Spleen (tissue), 11 donors: ENCODE data around the gene ZNF746. TPM values are rescaled to one million over a fixed set of nuclear protein-coding genes. Genes with fewer than 3 reads are reported as not detected.

Experiments
- DNase-seq: peaks from one replicate; pipeline ENCODE4 v3.0.0-alpha.2; 2020
- H3K27ac ChIP-seq, 8 donors: fragments of 200-600 bp; sonication (generic) in 7 of 8; 1 replicate in 4 of 8; 2 replicates in 4 of 8; pipeline versions ENCODE4 v1.5.0 to v1.8.0; 2016 to 2021; ENCODE audit warnings: inconsistent platforms in 4 of 8, mild to moderate bottlenecking in 4 of 8, moderate library complexity in 1 of 8
- H3K27me3 ChIP-seq, 7 donors: fragments of 200-600 bp; sonication (generic) in 6 of 7; replicated peaks in 1 of 7; 1 replicate in 4 of 7; 2 replicates in 3 of 7; pipeline versions ENCODE4 v1.5.0 to v1.8.0; 2016 to 2021; ENCODE audit warnings: inconsistent platforms in 3 of 7, mild to moderate bottlenecking in 1 of 7
- H3K36me3 ChIP-seq, 6 donors: fragments of 200-600 bp; sonication (generic) in 5 of 6; 1 replicate in 4 of 6; 2 replicates in 2 of 6; pipeline versions ENCODE4 v1.5.0 to v1.8.0; 2016 to 2021; ENCODE audit warnings: inconsistent platforms in 2 of 6
- H3K4me1 ChIP-seq, 6 donors: fragments of 200-600 bp; sonication (generic) in 5 of 6; 1 replicate in 3 of 6; 2 replicates in 3 of 6; pipeline versions ENCODE4 v1.5.0 to v1.8.0; 2016 to 2021; ENCODE audit warnings: inconsistent platforms in 3 of 6
- H3K4me3 ChIP-seq, 8 donors: fragments of 200-600 bp; sonication (generic) in 7 of 8; 1 replicate in 4 of 8; 2 replicates in 4 of 8; pipeline versions ENCODE4 v1.5.0 to v1.8.0; 2016 to 2021; ENCODE audit warnings: inconsistent platforms in 4 of 8, mild to moderate bottlenecking in 4 of 8, moderate library complexity in 2 of 8
- H3K9me3 ChIP-seq, 8 donors: fragments of 200-600 bp; sonication (generic) in 7 of 8; 1 replicate in 4 of 8; 2 replicates in 4 of 8; pipeline versions ENCODE4 v1.5.0 to v1.8.0; 2016 to 2021; ENCODE audit warnings: inconsistent platforms in 4 of 8
- POLR2A ChIP-seq, 3 donors: fragments of 450-650 bp; IDR thresholded peaks; one replicate each; pipeline ENCODE4 v1.5.1; 2017; ENCODE audit warnings: antibody characterized with exemption in 3 of 3, mild to moderate bottlenecking in 1 of 3
- POLR2AphosphoS5 ChIP-seq, 3 donors: sonication (generic); formaldehyde crosslinking; IDR thresholded peaks; one replicate each; pipeline ENCODE4 v1.5.1; 2017; ENCODE audit warnings: antibody characterized with exemption in 3 of 3
- WGBS, 5 donors: extraction: QIAGEN DNeasy Blood & Tissue Kit in 3 of 5; methylation state at CpG; one replicate each; pipeline versions ENCODE4 v1.1.5 to v1.1.7; 2013 to 2018; 5-methylcytosine and 5-hydroxymethylcytosine counted together
- intact Hi-C: fragments of 100-400 bp; cut with DNase I; formaldehyde crosslinking; loops from one replicate; pipeline ENCODE4 v1.15.0; 2023; ENCODE audit warnings: low total_unique reads
- polyA plus RNA-seq, 3 donors: library from polyadenylated mRNA; stranded (reverse); fragments of 200-250 nt; gene quantifications; one replicate each; pipeline ENCODE4 v1.2.1, GENCODE V29; 2013
- total RNA-seq, 7 donors: library from RNA; depleted of rRNA in 3 of 7; stranded (reverse); fragments of >200 nt in 3 of 7; fragmentation: NEBNext Ultra II Directional in 4 of 7; extraction: Animal tissue kit (Norgen Biotek cat#: 25700) in 4 of 7; gene quantifications; one replicate each; pipeline versions ENCODE4 v1.1.0 to v1.2.1, GENCODE V29; 2016 to 2021
- TF ChIP-seq, protein P1 (sequence below), 11 experiments: fragments of 200-600 bp in 7 of 11; fragments of 450-650 bp in 4 of 11; sonication (generic) in 4 of 11; IDR thresholded peaks in 8 of 11; conservative IDR thresholded peaks in 3 of 11; 1 replicate in 7 of 11; 2 replicates in 4 of 11; pipeline versions ENCODE4 v1.4.0 to v1.8.0; 2016 to 2021; ENCODE audit warnings: antibody characterized with exemption in 11 of 11, inconsistent platforms in 4 of 11, mild to moderate bottlenecking in 1 of 11
- donor health status: healthy with polysubstance abuse.
- donor health status: DM: no; HTN: no; CAD: no; lungs with moderate emphysema.
- donor health status: DM: no; HTN: no; CAD: no.
- donor health status: Bipolar disorder and iron deficiency.
- donor health status: healthy.
- donor health status: DM: no; HTN: no; CAD: no.
- donor health status: DM: yes; HTN: yes; CAD: no.

The ZNF746 gene
- total and polyA plus RNA-seq, 10 donors: 6.1 to 46.5 (median 30.7) TPM

DNA sequence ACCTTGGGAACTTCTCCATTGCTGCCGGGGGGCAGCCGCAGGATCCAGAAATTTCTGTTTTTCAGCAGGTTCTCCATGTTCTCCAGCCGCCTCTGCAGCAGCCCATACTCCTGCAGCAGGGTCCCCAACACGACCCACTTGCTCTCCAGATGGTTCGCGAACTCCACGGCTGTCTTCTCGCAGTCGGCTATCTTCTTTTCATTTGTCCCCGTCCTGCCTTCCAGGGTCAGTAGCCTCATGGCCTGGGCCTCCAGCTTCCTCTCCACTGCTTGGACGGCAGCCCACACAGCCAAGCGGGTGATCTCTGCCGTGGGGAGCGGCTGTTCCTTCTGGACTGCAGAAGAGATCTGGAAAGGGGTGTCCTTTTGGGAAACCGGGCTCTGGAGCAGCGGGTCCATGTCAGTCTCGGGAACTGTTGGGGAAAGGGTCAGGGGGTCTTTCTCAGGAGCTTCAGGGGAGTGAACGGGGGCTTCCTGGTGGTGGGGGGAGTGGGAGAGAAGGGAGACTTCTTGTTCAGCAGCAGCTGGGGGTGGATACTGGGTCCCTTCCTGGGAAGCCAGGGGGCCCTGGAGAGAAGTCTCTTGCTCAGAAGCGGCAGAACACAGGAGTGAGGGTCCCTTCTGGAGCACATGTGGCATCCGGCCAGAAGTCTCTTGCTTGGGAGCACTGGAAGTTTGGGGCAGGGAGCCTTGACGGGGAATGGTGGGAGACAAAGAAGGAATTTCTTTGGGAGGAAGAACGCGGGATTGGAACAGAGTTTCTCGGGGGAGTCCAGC lies 42.2 kb downstream of the ZNF746 start:
- H3K4me3 ChIP-seq: no peak overlapping the region
- peaks cover 9 to 37% (median 20%) of the 10 kb centered on the region in 6 donors for H3K4me1 ChIP-seq
- H3K36me3 ChIP-seq: peaks cover 0 to 68% (median 44%) of the 10 kb centered on the region in 6 donors
- TF ChIP-seq POLR2AphosphoS5 (IDR thresholded peaks at IDR 0.05) (no peak), POLR2A (IDR thresholded peaks at IDR 0.05) (no peak)
- TF ChIP-seq, protein P1, sequence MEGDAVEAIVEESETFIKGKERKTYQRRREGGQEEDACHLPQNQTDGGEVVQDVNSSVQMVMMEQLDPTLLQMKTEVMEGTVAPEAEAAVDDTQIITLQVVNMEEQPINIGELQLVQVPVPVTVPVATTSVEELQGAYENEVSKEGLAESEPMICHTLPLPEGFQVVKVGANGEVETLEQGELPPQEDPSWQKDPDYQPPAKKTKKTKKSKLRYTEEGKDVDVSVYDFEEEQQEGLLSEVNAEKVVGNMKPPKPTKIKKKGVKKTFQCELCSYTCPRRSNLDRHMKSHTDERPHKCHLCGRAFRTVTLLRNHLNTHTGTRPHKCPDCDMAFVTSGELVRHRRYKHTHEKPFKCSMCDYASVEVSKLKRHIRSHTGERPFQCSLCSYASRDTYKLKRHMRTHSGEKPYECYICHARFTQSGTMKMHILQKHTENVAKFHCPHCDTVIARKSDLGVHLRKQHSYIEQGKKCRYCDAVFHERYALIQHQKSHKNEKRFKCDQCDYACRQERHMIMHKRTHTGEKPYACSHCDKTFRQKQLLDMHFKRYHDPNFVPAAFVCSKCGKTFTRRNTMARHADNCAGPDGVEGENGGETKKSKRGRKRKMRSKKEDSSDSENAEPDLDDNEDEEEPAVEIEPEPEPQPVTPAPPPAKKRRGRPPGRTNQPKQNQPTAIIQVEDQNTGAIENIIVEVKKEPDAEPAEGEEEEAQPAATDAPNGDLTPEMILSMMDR (IDR thresholded peaks at IDR 0.05 in 8 of 11, conservative IDR thresholded peaks at IDR 0.05 in 3 of 11): no peak
- WGBS, 5 donors: 89 to 96% (median 92%) methylated on average over 24 of the region's 24 CpGs
- no peaks in the 10 kb centered on the region for H3K9me3 ChIP-seq
- intact Hi-C loops: no loop called here
- no peak overlapping the region for H3K27ac ChIP-seq
- DNase-seq: no peak
- peaks cover 0 to 8% (median 0%) of the 10 kb centered on the region in 7 donors for H3K27me3 ChIP-seq

DNA sequence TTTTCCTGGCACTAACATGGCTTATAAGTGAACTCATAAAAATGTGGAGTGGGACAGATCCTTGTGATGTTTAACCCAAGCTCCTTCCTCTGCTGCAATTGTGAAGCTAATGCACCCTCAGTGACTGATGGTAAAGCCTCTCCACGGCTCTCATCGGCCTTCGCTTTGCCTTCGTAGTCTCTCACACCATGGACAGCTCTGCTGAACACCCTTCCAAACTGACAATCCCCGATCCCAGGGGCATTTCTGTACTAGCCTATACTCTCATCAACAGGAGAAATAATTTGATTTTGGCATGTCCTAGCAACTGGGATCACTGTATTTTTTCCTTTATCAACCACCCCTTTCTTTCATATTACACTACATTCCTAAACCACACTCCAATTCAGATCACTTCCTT lies 42.9 kb downstream of the ZNF746 start:
- Histone ChIP-seq H3K27me3 (peaks cover 0 to 7% (median 0%) of the 10 kb centered on the region in 7 donors), H3K4me3 (no peak overlapping the region), H3K9me3 (no peaks in the 10 kb centered on the region), H3K27ac (no peak overlapping the region), H3K4me1 (peaks cover 9 to 37% (median 19%) of the 10 kb centered on the region in 6 donors), H3K36me3 (peaks cover 0 to 74% (median 51%) of the 10 kb centered on the region in 6 donors)
- intact Hi-C loops: no loop called here
- WGBS, 5 donors: 91 to 97% (median 93%) methylated on average over 5 of the region's 5 CpGs
- no peak for TF ChIP-seq POLR2A (IDR thresholded peaks at IDR 0.05)
- TF ChIP-seq, protein P1 (IDR thresholded peaks at IDR 0.05 in 8 of 11, conservative IDR thresholded peaks at IDR 0.05 in 3 of 11): no peak
- peak; percentile 11 for DNase-seq

DNA sequence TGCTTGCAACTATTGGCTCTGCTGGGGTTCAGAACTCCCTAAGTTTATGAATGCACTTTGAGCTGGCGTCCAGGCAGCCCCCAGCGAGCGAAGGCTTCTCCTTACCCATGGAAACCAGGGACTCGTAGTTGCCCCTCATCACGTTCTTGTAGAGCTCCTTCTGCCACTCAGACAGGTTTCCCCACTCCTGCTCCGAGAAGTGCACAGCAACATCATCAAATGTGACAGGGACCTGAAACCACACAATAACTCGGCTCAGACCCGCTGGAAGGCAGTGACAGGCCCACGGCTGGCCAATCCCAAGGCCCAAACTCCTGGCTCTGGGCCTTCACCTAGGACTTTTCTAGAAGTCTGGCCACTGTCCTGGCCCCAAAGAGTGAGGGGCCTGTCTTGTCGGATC lies 43.6 kb downstream of the ZNF746 start:
- intact Hi-C loops: no loop called here
- H3K9me3 ChIP-seq: no peaks in the 10 kb centered on the region
- H3K27ac ChIP-seq: no peak overlapping the region
- H3K4me1 ChIP-seq: peaks cover 6 to 29% (median 12%) of the 10 kb centered on the region in 6 donors
- H3K36me3 ChIP-seq: peaks cover 1 to 82% (median 58%) of the 10 kb centered on the region in 6 donors
- WGBS, 5 donors: 89 to 96% (median 94%) methylated on average over 9 to 10 of the region's 10 CpGs
- TF ChIP-seq POLR2A (IDR thresholded peaks at IDR 0.05) (no peak), POLR2AphosphoS5 (IDR thresholded peaks at IDR 0.05) (no peak)
- TF ChIP-seq, protein P1 (IDR thresholded peaks at IDR 0.05 in 8 of 11, conservative IDR thresholded peaks at IDR 0.05 in 3 of 11): no peak
- no peaks in the 10 kb centered on the region for H3K27me3 ChIP-seq
- no peak overlapping the region for H3K4me3 ChIP-seq
- peak; percentile 53 for DNase-seq

DNA sequence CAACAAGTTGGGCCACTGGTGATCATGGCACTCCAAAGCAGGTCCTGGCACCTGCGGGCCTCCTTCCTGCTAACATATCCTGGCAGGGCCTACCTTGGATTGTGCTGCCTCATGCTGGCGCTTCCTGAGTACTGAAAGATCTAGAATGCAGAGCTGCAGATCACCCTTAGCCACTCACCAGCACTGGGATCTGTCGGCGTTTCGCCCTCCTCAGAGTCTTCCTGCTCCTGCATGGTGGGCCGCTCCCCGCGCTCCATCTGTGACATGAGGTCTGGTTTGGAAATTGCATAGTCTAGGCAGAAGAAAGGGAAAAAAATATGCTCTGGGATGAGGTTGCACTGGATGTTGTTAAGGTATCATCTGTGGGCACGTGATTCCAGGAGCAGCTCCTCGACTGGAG lies 46.8 kb downstream of the ZNF746 start:
- no peak for TF ChIP-seq POLR2A (IDR thresholded peaks at IDR 0.05)
- TF ChIP-seq, protein P1 (IDR thresholded peaks at IDR 0.05 in 8 of 11, conservative IDR thresholded peaks at IDR 0.05 in 3 of 11): no peak
- no peak for TF ChIP-seq POLR2AphosphoS5 (IDR thresholded peaks at IDR 0.05)
- H3K27ac ChIP-seq: no peak overlapping the region
- H3K36me3 ChIP-seq: peaks cover 5 to 99% (median 72%) of the 10 kb centered on the region in 6 donors
- no peaks in the 10 kb centered on the region for H3K9me3 ChIP-seq
- H3K27me3 ChIP-seq: no peaks in the 10 kb centered on the region
- H3K4me3 ChIP-seq: no peak overlapping the region
- intact Hi-C loops: no loop called here
- no peaks in the 10 kb centered on the region for H3K4me1 ChIP-seq
- WGBS, 5 donors: 94 to 97% (median 96%) methylated on average over 10 of the region's 10 CpGs
- peak; percentile 61 for DNase-seq
